NCI-H748 (cell line): ENCODE measurements around the gene KHK.

Experiments used
- DNase-seq: peaks from one replicate; lab custom pipeline; 2025; ENCODE audit not compliant: unreplicated experiment; lab: John Stamatoyannopoulos, UW

KHK gene

DNA sequence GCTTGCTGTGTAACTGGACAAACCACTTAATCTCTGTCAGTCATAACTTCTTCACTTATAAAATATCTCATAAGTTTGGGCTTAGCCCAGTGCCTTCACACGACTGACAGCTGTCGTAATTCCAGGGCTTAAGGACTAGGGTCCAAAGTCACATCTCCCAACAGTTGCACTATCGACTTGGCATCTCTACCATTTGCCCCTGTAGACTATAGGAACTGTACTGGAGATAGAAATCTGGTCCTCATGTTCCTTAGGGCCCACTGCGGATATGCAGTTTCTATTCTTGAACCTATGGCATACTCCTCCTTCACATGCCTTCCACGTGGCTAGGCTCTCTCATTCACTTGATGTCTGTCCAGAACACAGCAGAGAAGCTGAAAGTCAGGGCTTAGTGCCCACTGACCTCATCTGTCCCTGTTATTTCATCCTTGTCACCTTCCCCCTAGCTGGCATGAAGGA, 39.7 kb downstream of the KHK start:
- no peak for DNase-seq

GRCh38 chr2:27127883-27128667, 41.5 kb downstream of the KHK start:
- no peak for DNase-seq

- DNase-seq, result no peak
Observed at GRCh38 chr2:27128668-27129571, 42.3 kb downstream of the KHK start.

GRCh38 chr2:27130396-27130795, 43.8 kb downstream of the KHK start:
- no peak for DNase-seq

DNA sequence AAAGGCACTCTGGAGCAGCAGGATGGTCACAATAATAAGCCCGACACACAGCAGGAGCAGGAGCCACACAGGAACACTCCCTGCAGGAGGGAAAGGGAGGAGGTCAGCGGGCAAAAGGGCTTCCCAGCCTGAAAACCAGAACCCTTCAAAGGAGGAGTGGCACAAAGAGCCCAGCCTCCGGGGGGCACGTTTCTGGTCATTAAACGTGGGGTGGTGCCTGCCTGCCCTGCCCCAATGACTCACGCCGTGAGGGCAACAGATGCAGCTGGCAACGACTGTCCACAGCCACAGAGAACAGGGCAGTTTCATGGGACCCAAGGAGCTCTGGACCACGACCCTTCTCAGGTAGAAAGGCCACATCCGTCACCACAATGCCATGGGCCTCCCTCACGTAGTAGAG, 44.9 kb downstream of the KHK start:
- DNase-seq, result no peak

- no peak for DNase-seq
Observed at GRCh38 chr2:27133195-27133875, 46.8 kb downstream of the KHK start.

- DNase-seq, result peak; percentile 97
Observed at GRCh38 chr2:27133905-27134780, 47.6 kb downstream of the KHK start, which contains the start of gene PREB. TSS of gene PREB (minus strand) at chr2:27134636. CDS start at chr2:27134421, 215 bp downstream.

GRCh38 chr2:27134781-27135477, 48.4 kb downstream of the KHK start:
- DNase-seq, result no peak

DNA sequence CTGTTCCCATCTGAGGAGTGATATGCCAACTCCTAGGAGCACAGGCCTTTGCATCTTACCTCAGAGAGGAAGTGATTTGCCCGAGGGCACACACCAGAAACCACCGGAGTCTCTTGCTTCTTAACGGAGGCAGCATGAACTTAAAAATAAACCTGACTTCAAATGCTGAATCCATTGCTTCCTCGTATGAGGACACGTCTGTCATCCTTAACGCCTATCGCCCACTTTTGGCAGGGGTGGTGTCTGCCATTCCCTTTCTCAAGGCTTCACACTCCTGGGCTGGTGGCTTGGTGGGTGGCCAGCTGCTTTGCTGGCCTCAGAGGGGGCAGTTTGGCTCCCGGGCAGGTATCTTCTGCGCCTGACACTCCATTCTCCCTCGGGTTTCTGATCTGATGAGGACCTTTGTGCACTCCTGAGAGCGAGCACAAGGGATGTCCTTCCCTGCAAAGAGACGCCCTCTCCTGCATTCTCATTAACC, 48.9 kb downstream of the KHK start:
- no peak for DNase-seq

DNA sequence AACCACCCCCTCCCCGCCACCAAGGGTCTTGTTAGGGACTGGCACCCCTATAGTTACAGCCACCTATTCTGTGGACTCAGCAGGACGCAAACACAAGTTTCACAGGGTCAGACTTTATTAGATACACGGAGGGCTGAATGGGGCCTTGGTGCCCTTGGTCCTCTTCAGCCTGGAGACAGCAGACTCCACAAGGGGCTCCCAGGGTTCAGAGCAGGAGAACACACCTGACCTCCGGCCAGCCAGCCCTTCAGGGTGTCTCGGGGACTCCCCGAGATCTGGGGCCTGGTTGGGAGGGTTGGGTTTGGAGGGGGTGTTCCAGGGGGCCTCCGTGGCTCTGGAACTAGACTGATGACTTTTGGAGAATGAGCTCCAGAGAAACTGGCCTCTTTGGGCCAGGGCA, 50.2 kb downstream of the KHK start:
- no peak for DNase-seq

- DNase-seq, result no peak
Observed at GRCh38 chr2:27137322-27137935, 50.9 kb downstream of the KHK start.

- DNase-seq, result no peak
Observed at GRCh38 chr2:27138111-27138510, 51.5 kb downstream of the KHK start.

- no peak for DNase-seq
Observed at GRCh38 chr2:27139310-27139709, 52.7 kb downstream of the KHK start, which contains the start of gene PRR30. TSS of gene PRR30 (minus strand) at chr2:27139410. CDS start at chr2:27138329, 1,081 bp downstream.

GRCh38 chr2:27143285-27143684, 56.7 kb downstream of the KHK start:
- no peak for DNase-seq

DNA sequence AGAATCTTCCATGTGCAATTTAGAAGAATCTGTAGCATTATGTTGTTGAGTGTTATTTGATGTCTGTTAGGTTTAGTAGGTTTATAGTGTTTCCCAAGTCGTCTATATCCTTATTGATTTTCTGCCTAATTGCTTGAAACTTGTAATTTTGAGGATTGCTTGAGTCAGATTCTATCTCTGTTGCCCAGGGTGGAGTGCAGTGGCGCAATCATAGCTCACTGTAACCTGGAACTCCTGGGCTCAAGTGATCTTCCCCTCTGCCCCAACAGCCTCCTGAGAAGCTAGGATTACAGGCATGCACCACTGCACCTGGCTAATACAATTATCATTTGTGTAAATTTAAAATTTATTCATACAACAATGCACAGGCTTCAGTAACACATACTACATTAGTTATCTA, 59.1 kb downstream of the KHK start:
- DNase-seq, result no peak

DNA sequence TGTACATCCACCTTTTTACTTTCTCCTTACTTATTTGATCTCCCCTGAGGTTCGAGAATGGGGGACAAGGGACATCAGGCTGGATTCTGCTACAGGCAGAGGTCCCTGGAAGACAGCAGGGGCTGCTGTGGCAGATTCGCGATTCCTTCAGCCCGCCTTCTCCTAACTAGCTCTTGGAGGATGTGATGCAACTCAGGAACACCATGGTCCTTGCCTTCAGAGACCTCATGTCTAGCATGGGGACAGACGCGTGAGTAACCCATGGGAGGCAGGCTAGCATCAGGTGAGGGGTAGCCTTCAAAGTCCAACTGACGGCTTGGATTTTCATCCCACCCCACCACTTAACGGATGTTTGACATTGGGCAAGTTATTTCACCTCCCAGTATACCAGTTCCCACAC, 61.4 kb downstream of the KHK start:
- DNase-seq, result no peak

GRCh38 chr2:27148801-27149439, 62.3 kb downstream of the KHK start, which contains the start of gene TCF23:
TSS of gene TCF23 (plus strand) at chr2:27149004. CDS start at chr2:27149134, 130 bp downstream.
- no peak for DNase-seq

- DNase-seq, result no peak
Observed at GRCh38 chr2:27149570-27150405, 63.2 kb downstream of the KHK start.
